Sigmoid colon (tissue), 7 donors: ENCODE results near the gene HOXA10. TPM values are rescaled to one million over a fixed set of nuclear protein-coding genes. Genes with fewer than 3 reads are reported as not detected.
A peak's percentile ranks its signal among the peaks of the same experiment; 100 is the strongest.

ENCODE experiments used
- DNase-seq: peaks from one replicate; pipeline ENCODE4 v3.0.0-alpha.2; 2019
- H3K27ac ChIP-seq, 4 donors: fragments of 200-600 bp; sonication (generic); one replicate each; pipeline ENCODE4 v1.5.1; 2016 to 2019; ENCODE audit warnings: mild to moderate bottlenecking in 1 of 4
- H3K27me3 ChIP-seq, 3 donors: fragments of 200-600 bp; sonication (generic); one replicate each; pipeline ENCODE4 v1.5.1; 2019; ENCODE audit warnings: mild to moderate bottlenecking in 1 of 3
- H3K36me3 ChIP-seq, 4 donors: fragments of 200-600 bp; sonication (generic); one replicate each; pipeline ENCODE4 v1.5.1; 2016 to 2019
- H3K4me1 ChIP-seq, 4 donors: fragments of 200-600 bp; sonication (generic); one replicate each; pipeline ENCODE4 v1.5.1; 2017 to 2019
- H3K4me3 ChIP-seq, 4 donors: fragments of 200-600 bp; sonication (generic); one replicate each; pipeline ENCODE4 v1.5.1; 2017 to 2019; ENCODE audit warnings: mild to moderate bottlenecking in 2 of 4, moderate library complexity in 1 of 4
- H3K9me3 ChIP-seq, 4 donors: fragments of 200-600 bp in 3 of 4; sonication (generic) in 3 of 4; one replicate each; pipeline versions ENCODE4 v1.5.1 to v1.6.1; 2013 to 2019
- CTCF ChIP-seq, 4 experiments: fragments of 450-650 bp in 3 of 4; fragments of 200-600 bp in 1 of 4; IDR thresholded peaks; one replicate each; pipeline ENCODE4 v1.5.1; 2016 to 2019; ENCODE audit warnings: antibody characterized with exemption in 4 of 4, mild to moderate bottlenecking in 3 of 4, moderate library complexity in 2 of 4
- EP300 ChIP-seq, 4 donors: sonication (generic); formaldehyde crosslinking; IDR thresholded peaks; one replicate each; pipeline ENCODE4 v1.6.1; 2017; ENCODE audit warnings: antibody characterized with exemption in 4 of 4
- POLR2A ChIP-seq, 2 donors: fragments of 450-650 bp; IDR thresholded peaks; one replicate each; pipeline ENCODE4 v1.6.1; 2016; ENCODE audit warnings: antibody characterized with exemption in 2 of 2, mild to moderate bottlenecking in 2 of 2, moderate library complexity in 2 of 2
- POLR2AphosphoS5 ChIP-seq, 4 donors: sonication (generic); formaldehyde crosslinking; IDR thresholded peaks; one replicate each; pipeline ENCODE4 v1.6.1; 2017; ENCODE audit warnings: antibody characterized with exemption in 4 of 4
- WGBS, 2 donors: extraction: QIAGEN DNeasy Blood & Tissue Kit; methylation state at CpG; one replicate each; pipeline ENCODE4 v1.1.7; 2013; 5-methylcytosine and 5-hydroxymethylcytosine counted together
- intact Hi-C: fragments of 100-400 bp; cut with DNase I; formaldehyde crosslinking; loops from one replicate; pipeline ENCODE4 v1.15.1; 2023
- polyA plus RNA-seq, 3 donors: library from polyadenylated mRNA; stranded (reverse); fragments of 200-250 nt; gene quantifications; one replicate each; pipeline ENCODE4 v1.2.3, GENCODE V29; 2013
- total RNA-seq, 4 donors: library from RNA; depleted of rRNA; stranded (reverse); fragments of >200 nt; gene quantifications; one replicate each; pipeline ENCODE4 v1.1.0, GENCODE V29; 2016
- donor health status: healthy with polysubstance abuse.
- donor health status: Bipolar disorder and iron deficiency.
- donor health status: healthy.

Gene HOXA10
- total and polyA plus RNA-seq, 7 donors, result 22.2 to 64.0 (median 55.1) TPM

- Histone ChIP-seq H3K9me3 (no peaks in the 10 kb centered on the region), H3K4me3 (peak overlapping the region in 3 of 4 donors; percentile 8 to 28 (median 22)), H3K4me1 (peaks cover 0 to 59% (median 40%) of the 10 kb centered on the region in 4 donors), H3K36me3 (peaks cover 3 to 30% (median 8%) of the 10 kb centered on the region in 4 donors), H3K27ac (peak overlapping the region; percentile 67 to 99 (median 92)), H3K27me3 (no peaks in the 10 kb centered on the region)
- intact Hi-C loops, result no loop called here
- no peak for TF ChIP-seq CTCF (IDR thresholded peaks at IDR 0.05)
- TF ChIP-seq POLR2AphosphoS5 (IDR thresholded peaks at IDR 0.05), result no peak
- no peak for DNase-seq
- 8 to 58% methylated on average over 53 of the region's 53 CpGs for WGBS, 2 donors
Observed at GRCh38 chr7:27139334-27140125, 34.6 kb downstream of the HOXA10 start.

- TF ChIP-seq POLR2A (IDR thresholded peaks at IDR 0.05) (no peak), POLR2AphosphoS5 (IDR thresholded peaks at IDR 0.05) (no peak), CTCF (IDR thresholded peaks at IDR 0.05) (no peak), EP300 (IDR thresholded peaks at IDR 0.05) (no peak)
- H3K9me3 ChIP-seq, result no peaks in the 10 kb centered on the region
- peak overlapping the region in 3 of 4 donors; percentile 8 to 28 (median 22) for H3K4me3 ChIP-seq
- peaks cover 0 to 64% (median 43%) of the 10 kb centered on the region in 4 donors for H3K4me1 ChIP-seq
- H3K27ac ChIP-seq, result peak overlapping the region; percentile 67 to 99 (median 92)
- no peaks in the 10 kb centered on the region for H3K27me3 ChIP-seq
- intact Hi-C loops, result no loop called here
- 10 to 65% methylated on average over 11 of the region's 11 CpGs for WGBS, 2 donors
- H3K36me3 ChIP-seq, result peaks cover 0 to 24% (median 2%) of the 10 kb centered on the region in 4 donors
- DNase-seq, result no peak
Observed at GRCh38 chr7:27138985-27139333, 35.2 kb downstream of the HOXA10 start.

- Histone ChIP-seq H3K4me3 (no peak overlapping the region), H3K4me1 (peaks cover 0 to 60% (median 44%) of the 10 kb centered on the region in 4 donors), H3K27me3 (no peaks in the 10 kb centered on the region), H3K9me3 (no peaks in the 10 kb centered on the region), H3K27ac (peak overlapping the region; percentile 67 to 99 (median 92)), H3K36me3 (peaks cover 0 to 21% (median 0%) of the 10 kb centered on the region in 4 donors)
- 18 to 59% methylated on average over 1 of the region's 1 CpG for WGBS, 2 donors
- TF ChIP-seq EP300 (IDR thresholded peaks at IDR 0.05), result no peak
- TF ChIP-seq POLR2A (IDR thresholded peaks at IDR 0.05), result no peak
- no peak for TF ChIP-seq CTCF (IDR thresholded peaks at IDR 0.05)
- TF ChIP-seq POLR2AphosphoS5 (IDR thresholded peaks at IDR 0.05), result no peak
- DNase-seq, result no peak
- intact Hi-C loops, result no loop called here
Observed at GRCh38 chr7:27138472-27138871, 35.6 kb downstream of the HOXA10 start.

GRCh38 chr7:27137640-27138315 lies 36.3 kb downstream of the HOXA10 start:
- WGBS, 2 donors, result 14 to 58% methylated on average over 2 of the region's 2 CpGs
- peaks cover 0 to 60% (median 49%) of the 10 kb centered on the region in 4 donors for H3K4me1 ChIP-seq
- no peak for TF ChIP-seq EP300 (IDR thresholded peaks at IDR 0.05)
- no peak for TF ChIP-seq CTCF (IDR thresholded peaks at IDR 0.05)
- TF ChIP-seq POLR2A (IDR thresholded peaks at IDR 0.05), result no peak
- TF ChIP-seq POLR2AphosphoS5 (IDR thresholded peaks at IDR 0.05), result no peak
- peaks cover 0 to 21% (median 0%) of the 10 kb centered on the region in 4 donors for H3K36me3 ChIP-seq
- intact Hi-C loops, result no loop called here
- DNase-seq, result peak; percentile 26
- peak overlapping the region; percentile 67 to 99 (median 92) for H3K27ac ChIP-seq
- no peaks in the 10 kb centered on the region for H3K9me3 ChIP-seq
- no peak overlapping the region for H3K4me3 ChIP-seq
- no peaks in the 10 kb centered on the region for H3K27me3 ChIP-seq
